GM12878 (cell line): ENCODE data around the gene BCAT1. TPM values are rescaled to one million over a fixed set of nuclear protein-coding genes. Genes with fewer than 3 reads are reported as not detected.

ENCODE experiments used
- CEBPZ ChIP-seq: fragments of 150-350 bp; IDR thresholded peaks from 2 replicates; pipeline ENCODE4 v1.6.1; 2016; ENCODE audit warnings: low read depth, low read length
- CREM ChIP-seq: IDR thresholded peaks from 2 replicates; pipeline ENCODE4 v1.6.1; 2014; ENCODE audit warnings: antibody characterized with exemption, low read depth
- ELK1 ChIP-seq: IDR thresholded peaks from 2 replicates; pipeline ENCODE4 v1.6.1; 2012; ENCODE audit warnings: low read depth, low read length, improper control_type of control experiment
- HDAC2 ChIP-seq: fragments of 200-600 bp; sonication (generic); IDR thresholded peaks from 2 replicates; pipeline ENCODE4 v1.6.1; 2017
- IRF4 ChIP-seq: IDR thresholded peaks from 2 replicates; pipeline ENCODE4 v1.6.1; 2011; ENCODE audit warnings: low read depth, low read length
- IRF5 ChIP-seq: fragments of 450-650 bp; IDR thresholded peaks from 2 replicates; pipeline ENCODE4 v1.6.1; 2017; ENCODE audit warnings: borderline replicate concordance
- JUNB ChIP-seq: IDR thresholded peaks from 2 replicates; pipeline ENCODE4 v1.6.1; 2016; ENCODE audit warnings: antibody characterized with exemption, mild to moderate bottlenecking
- NFYA ChIP-seq: IDR thresholded peaks from 2 replicates; pipeline ENCODE4 v1.6.1; 2011; ENCODE audit warnings: low read depth, mild to moderate bottlenecking, low read length, improper control_type of control experiment, borderline replicate concordance
- NR2C1 ChIP-seq: fragments of 450-650 bp; IDR thresholded peaks from 2 replicates; pipeline ENCODE4 v1.6.1; 2017; ENCODE audit warnings: antibody characterized with exemption, mild to moderate bottlenecking, moderate library complexity
- PBX3 ChIP-seq: IDR thresholded peaks from 2 replicates; pipeline ENCODE4 v1.6.1; 2011; ENCODE audit warnings: mild to moderate bottlenecking, low read depth, low read length, moderate library complexity; ENCODE audit not compliant: insufficient replicate concordance
- SMAD1 ChIP-seq: fragments of 450-650 bp; IDR thresholded peaks from 2 replicates; pipeline ENCODE4 v1.6.1; 2018; ENCODE audit warnings: mild to moderate bottlenecking, low read depth; ENCODE audit not compliant: partially characterized antibody
- SRF ChIP-seq, 2 experiments: IDR thresholded peaks; 2 replicates each; pipeline ENCODE4 v1.6.1; 2011; ENCODE audit warnings: low read depth in 2 of 2, low read length in 2 of 2, mild to moderate bottlenecking in 1 of 2, moderate library complexity in 1 of 2
- SUPT20H ChIP-seq: IDR thresholded peaks from 2 replicates; pipeline ENCODE4 v1.6.1; 2011; ENCODE audit warnings: low read depth, mild to moderate bottlenecking, low read length, moderate library complexity, borderline replicate concordance; ENCODE audit not compliant: control insufficient read depth
- SUZ12 ChIP-seq: fragments of 200-600 bp; sonication (generic); IDR thresholded peaks from one replicate; pipeline ENCODE4 v1.6.1; 2018; ENCODE audit warnings: antibody characterized with exemption, mild to moderate bottlenecking; ENCODE audit not compliant: unreplicated experiment
- TAF1 ChIP-seq: IDR thresholded peaks from 2 replicates; pipeline ENCODE4 v1.6.1; 2011; ENCODE audit warnings: mild to moderate bottlenecking, low read depth, low read length, borderline replicate concordance
- TBL1XR1 ChIP-seq: IDR thresholded peaks from 2 replicates; pipeline ENCODE4 v1.6.1; 2012; ENCODE audit warnings: low read depth, low read length, improper control_type of control experiment
- ZBTB33 ChIP-seq: fragments of 450-650 bp; IDR thresholded peaks from 2 replicates; pipeline ENCODE4 v1.6.1; 2017; ENCODE audit warnings: mild to moderate bottlenecking
- ZNF622 ChIP-seq: fragments of 450-650 bp; IDR thresholded peaks from 2 replicates; pipeline ENCODE4 v1.6.1; 2017; ENCODE audit warnings: mild to moderate bottlenecking, inconsistent platforms
- ZSCAN29 ChIP-seq: fragments of 450-650 bp; IDR thresholded peaks from 2 replicates; pipeline ENCODE4 v1.6.1; 2017; ENCODE audit warnings: mild to moderate bottlenecking, moderate library complexity
- polyA plus RNA-seq, 11 experiments: library from polyadenylated mRNA; depleted of rRNA in 4 of 11; unstranded in 6 of 11; stranded (reverse) in 5 of 11; fragments of >200 nt; fragmentation: Nextera tagmentation in 4 of 11; fragmentation: Illumina TruSeq in 1 of 11; extraction: Ambion mirVana in 4 of 11; extraction: Trizol in 1 of 11; gene quantifications; 1 replicate in 1 of 11; 2 replicates in 10 of 11; pipeline versions ENCODE4 v1.2.1 to v1.2.3, GENCODE V29; 2011 to 2016; ENCODE audit warnings: inconsistent platforms in 2 of 11, missing spikeins in 2 of 11, low read depth in 1 of 11
- total RNA-seq, 4 experiments: library from RNA; depleted of rRNA in 3 of 4; stranded (reverse); fragments of >200 nt in 3 of 4; fragmentation: Illumina TruSeq in 1 of 4; extraction: Trizol in 1 of 4; gene quantifications; 2 replicates each; pipeline versions ENCODE4 v1.2.1 to v1.2.3, GENCODE V29; 2013 to 2021

BCAT1 gene
- total and polyA plus RNA-seq, 10 of the 15 experiments (the other 5 are each of a cell fraction or from before 2014, with no cell fraction given), result 26.2 to 187 (median 81.9) TPM

- TF ChIP-seq ELK1, result no peak
- no peak for TF ChIP-seq PBX3
- TF ChIP-seq JUNB, result peak; percentile 76
- no peak for TF ChIP-seq SRF (IDR thresholded peaks at IDR 0.05; ENCODE audit: low read depth in 2 of 2, low read length in 2 of 2)
- no peak for TF ChIP-seq IRF4
- TF ChIP-seq CREM, result no peak
- TF ChIP-seq HDAC2, result no peak
- no peak for TF ChIP-seq IRF5
- TF ChIP-seq SUPT20H, result no peak
- TF ChIP-seq SMAD1, result no peak
- TF ChIP-seq TBL1XR1, result no peak
- no peak for TF ChIP-seq TAF1
- no peak for TF ChIP-seq SUZ12
- TF ChIP-seq NFYA, result no peak
- TF ChIP-seq ZSCAN29, result no peak
- no peak for TF ChIP-seq ZNF622
- TF ChIP-seq NR2C1, result peak; percentile 16; the same call in 1 of the 2 replicates
- TF ChIP-seq ZBTB33, result no peak
- TF ChIP-seq CEBPZ, result no peak
These were observed 108.7 kb downstream of the BCAT1 start (continued) for GRCh38 chr12:24840046-24840800.
